ENCODE data around the gene NCOA1.

NCOA1 gene

DNA sequence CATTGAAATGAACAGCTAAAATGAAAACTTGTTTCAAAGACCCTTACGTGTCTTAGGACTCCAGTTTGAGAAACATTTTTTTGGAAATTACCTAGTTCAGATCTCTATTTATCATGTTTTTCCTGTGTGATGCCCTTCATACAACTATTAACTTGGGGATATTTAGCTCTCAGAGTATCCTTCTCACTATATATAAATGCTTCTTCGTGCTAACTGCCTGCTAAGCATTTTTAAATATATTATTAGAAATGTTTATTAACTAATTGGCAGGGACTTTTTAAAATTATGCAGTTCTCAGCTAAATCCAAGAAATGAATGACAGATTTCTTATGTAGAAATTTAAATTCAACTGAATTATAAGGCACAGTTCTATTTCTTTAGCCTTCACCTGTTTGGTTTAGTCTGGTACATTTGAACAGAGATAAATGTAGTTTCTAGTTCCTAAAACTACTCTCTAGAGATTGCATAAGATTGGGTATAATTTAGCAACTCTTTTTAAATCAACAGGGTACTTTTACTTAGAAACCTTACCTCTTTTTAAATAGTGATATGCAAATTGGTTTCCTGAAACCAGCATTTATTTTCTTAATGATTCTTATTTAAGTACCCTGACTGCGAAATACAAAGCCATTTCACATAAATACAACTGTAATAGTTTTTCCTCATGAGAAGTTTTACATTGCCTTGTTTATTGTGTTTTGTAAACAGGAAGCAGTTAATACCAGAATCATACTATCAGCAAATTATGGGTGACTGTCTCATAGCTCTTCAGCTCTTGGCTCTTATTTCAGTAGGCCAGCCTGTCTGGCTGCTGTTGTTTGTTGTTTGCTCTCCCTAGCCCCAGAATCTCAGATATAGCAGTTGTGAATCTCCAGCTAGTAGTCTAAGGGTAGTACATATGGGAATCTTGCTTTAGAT is 161.5 kb downstream of the NCOA1 start:
- Histone ChIP-seq H3K27ac (replicated peaks) (no peak overlapping the region), H3K4me3 (replicated peaks; ENCODE audit: insufficient read depth, low read length) (no peak overlapping the region), H3K27me3 (ENCODE audit: insufficient read depth, poor library complexity, severe bottlenecking) (no peaks in the 10 kb centered on the region)
- no peak for TF ChIP-seq GABPA (IDR thresholded peaks at IDR 0.05; ENCODE audit: low read depth)
- TF ChIP-seq, protein P1, sequence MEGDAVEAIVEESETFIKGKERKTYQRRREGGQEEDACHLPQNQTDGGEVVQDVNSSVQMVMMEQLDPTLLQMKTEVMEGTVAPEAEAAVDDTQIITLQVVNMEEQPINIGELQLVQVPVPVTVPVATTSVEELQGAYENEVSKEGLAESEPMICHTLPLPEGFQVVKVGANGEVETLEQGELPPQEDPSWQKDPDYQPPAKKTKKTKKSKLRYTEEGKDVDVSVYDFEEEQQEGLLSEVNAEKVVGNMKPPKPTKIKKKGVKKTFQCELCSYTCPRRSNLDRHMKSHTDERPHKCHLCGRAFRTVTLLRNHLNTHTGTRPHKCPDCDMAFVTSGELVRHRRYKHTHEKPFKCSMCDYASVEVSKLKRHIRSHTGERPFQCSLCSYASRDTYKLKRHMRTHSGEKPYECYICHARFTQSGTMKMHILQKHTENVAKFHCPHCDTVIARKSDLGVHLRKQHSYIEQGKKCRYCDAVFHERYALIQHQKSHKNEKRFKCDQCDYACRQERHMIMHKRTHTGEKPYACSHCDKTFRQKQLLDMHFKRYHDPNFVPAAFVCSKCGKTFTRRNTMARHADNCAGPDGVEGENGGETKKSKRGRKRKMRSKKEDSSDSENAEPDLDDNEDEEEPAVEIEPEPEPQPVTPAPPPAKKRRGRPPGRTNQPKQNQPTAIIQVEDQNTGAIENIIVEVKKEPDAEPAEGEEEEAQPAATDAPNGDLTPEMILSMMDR (IDR thresholded peaks at IDR 0.05; ENCODE audit: insufficient read depth, low read length): no peak
- no peak for TF ChIP-seq SPI1 (IDR thresholded peaks at IDR 0.05; ENCODE audit: borderline replicate concordance, low read depth)
- no peak for TF ChIP-seq POLR2AphosphoS5 (IDR thresholded peaks at IDR 0.05; ENCODE audit: low read depth)
- TF ChIP-seq, protein P2, sequence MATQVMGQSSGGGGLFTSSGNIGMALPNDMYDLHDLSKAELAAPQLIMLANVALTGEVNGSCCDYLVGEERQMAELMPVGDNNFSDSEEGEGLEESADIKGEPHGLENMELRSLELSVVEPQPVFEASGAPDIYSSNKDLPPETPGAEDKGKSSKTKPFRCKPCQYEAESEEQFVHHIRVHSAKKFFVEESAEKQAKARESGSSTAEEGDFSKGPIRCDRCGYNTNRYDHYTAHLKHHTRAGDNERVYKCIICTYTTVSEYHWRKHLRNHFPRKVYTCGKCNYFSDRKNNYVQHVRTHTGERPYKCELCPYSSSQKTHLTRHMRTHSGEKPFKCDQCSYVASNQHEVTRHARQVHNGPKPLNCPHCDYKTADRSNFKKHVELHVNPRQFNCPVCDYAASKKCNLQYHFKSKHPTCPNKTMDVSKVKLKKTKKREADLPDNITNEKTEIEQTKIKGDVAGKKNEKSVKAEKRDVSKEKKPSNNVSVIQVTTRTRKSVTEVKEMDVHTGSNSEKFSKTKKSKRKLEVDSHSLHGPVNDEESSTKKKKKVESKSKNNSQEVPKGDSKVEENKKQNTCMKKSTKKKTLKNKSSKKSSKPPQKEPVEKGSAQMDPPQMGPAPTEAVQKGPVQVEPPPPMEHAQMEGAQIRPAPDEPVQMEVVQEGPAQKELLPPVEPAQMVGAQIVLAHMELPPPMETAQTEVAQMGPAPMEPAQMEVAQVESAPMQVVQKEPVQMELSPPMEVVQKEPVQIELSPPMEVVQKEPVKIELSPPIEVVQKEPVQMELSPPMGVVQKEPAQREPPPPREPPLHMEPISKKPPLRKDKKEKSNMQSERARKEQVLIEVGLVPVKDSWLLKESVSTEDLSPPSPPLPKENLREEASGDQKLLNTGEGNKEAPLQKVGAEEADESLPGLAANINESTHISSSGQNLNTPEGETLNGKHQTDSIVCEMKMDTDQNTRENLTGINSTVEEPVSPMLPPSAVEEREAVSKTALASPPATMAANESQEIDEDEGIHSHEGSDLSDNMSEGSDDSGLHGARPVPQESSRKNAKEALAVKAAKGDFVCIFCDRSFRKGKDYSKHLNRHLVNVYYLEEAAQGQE (IDR thresholded peaks at IDR 0.05; ENCODE audit: insufficient replicate concordance, low read depth): no peak
- DNase-seq (ENCODE audit: low read depth in 1 of 2, low spot score in 1 of 2): no peak

DNA sequence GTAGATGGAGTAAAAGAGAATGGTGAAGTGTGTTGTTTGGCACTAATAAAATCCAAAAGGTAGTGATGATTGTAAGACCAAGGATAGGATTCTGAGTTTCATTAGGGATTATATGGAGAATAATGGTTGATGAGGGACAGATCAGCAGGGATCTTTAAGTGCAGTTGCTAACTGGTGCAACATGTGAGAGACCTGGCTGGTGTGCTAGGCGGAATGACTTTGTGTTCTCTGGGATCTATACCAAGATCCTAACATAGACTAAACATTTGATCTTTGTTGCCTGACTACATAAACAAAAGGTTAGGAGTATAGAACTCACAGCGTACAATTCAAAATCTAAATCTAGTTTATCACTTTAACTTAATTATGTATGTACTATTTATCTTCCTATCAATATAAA is 166.8 kb downstream of the NCOA1 start:
- Histone ChIP-seq H3K4me3 (replicated peaks; ENCODE audit: insufficient read depth, low read length) (no peak overlapping the region), H3K27ac (replicated peaks) (no peak overlapping the region), H3K27me3 (ENCODE audit: insufficient read depth, poor library complexity, severe bottlenecking) (no peaks in the 10 kb centered on the region)
- TF ChIP-seq, protein P2 (IDR thresholded peaks at IDR 0.05; ENCODE audit: insufficient replicate concordance, low read depth): no peak
- TF ChIP-seq, protein P1 (IDR thresholded peaks at IDR 0.05; ENCODE audit: insufficient read depth, low read length): no peak
- no peak for TF ChIP-seq GABPA (IDR thresholded peaks at IDR 0.05; ENCODE audit: low read depth)
- TF ChIP-seq POLR2AphosphoS5 (IDR thresholded peaks at IDR 0.05; ENCODE audit: low read depth): no peak
- no peak for TF ChIP-seq SPI1 (IDR thresholded peaks at IDR 0.05; ENCODE audit: borderline replicate concordance, low read depth)
- no peak for DNase-seq (ENCODE audit: low read depth in 1 of 2, low spot score in 1 of 2)

DNA sequence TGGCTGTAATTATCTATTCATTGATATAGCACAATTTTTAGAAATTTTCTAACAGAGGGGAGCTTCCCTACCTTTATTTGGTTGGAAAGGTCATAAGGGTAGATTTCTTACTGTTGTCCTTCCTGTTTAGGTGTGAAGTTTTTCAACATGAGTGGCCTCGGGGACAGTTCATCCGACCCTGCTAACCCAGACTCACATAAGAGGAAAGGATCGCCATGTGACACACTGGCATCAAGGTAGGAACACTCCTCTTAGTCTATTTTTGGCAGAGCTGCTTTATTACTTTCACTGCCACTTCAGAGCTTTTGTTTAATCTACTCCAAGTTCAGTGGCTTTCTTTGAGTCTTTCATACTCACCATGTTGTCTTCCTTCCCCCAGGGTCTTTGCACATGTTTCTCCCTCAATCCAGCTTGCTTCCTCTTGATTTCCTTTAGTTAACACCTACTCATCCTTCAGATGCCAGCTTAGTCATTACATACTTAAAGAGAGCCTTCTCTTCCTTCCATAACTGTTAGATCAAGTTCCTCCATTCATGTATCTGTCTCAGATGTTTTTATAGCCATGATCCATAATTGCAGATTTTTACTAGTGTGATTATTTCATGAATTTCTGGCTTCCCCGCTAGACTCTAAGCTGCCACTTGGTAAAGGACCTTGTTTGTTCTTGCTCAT is 167.6 kb downstream of the NCOA1 start:
- TF ChIP-seq, protein P1 (IDR thresholded peaks at IDR 0.05; ENCODE audit: insufficient read depth, low read length): no peak
- no peak for TF ChIP-seq GABPA (IDR thresholded peaks at IDR 0.05; ENCODE audit: low read depth)
- TF ChIP-seq SPI1 (IDR thresholded peaks at IDR 0.05; ENCODE audit: borderline replicate concordance, low read depth): no peak
- no peak for TF ChIP-seq POLR2AphosphoS5 (IDR thresholded peaks at IDR 0.05; ENCODE audit: low read depth)
- TF ChIP-seq, protein P2 (IDR thresholded peaks at IDR 0.05; ENCODE audit: insufficient replicate concordance, low read depth): no peak

More for the DNA sequence above, 167.6 kb downstream of the NCOA1 start:
- Histone ChIP-seq H3K27ac (replicated peaks) (no peak overlapping the region), H3K27me3 (ENCODE audit: insufficient read depth, poor library complexity, severe bottlenecking) (no peaks in the 10 kb centered on the region), H3K4me3 (replicated peaks; ENCODE audit: insufficient read depth, low read length) (no peak overlapping the region)
- no peak for DNase-seq (ENCODE audit: low read depth in 1 of 2, low spot score in 1 of 2)

Data from HL-60 (cell line).